K562 (cell line): ENCODE measurements around the gene ASRGL1. TPM values are rescaled to one million over a fixed set of nuclear protein-coding genes. Genes with fewer than 3 reads are reported as not detected.

Experiments used
- ATAC-seq: fragments of 200-7000 bp; cut with Tn5 transposase; 3 replicates; pipeline ENCODE4 v1.9.1; 2020; ENCODE audit warnings: moderate library complexity
- BruUV-seq: library from RNA; stranded (reverse); fragments of 400-500 nt; replicated peaks from 2 replicates; lab custom pipeline; 2021; lab: Mats Ljungman, UMichigan
- CTCF ChIA-PET: fragments of 300-600 bp; formaldehyde crosslinking; extraction: SDS; loops from one replicate; lab custom pipeline; 2021; ENCODE audit warnings: low intra/inter-chr PET ratio; lab: Yijun Ruan, JAX
- POLR2A ChIA-PET: fragments of 300-600, 350-650 bp; sonication (Branson Sonifier 250); formaldehyde crosslinking; extraction: SDS; loops from one replicate; lab custom pipeline; 2021; ENCODE audit warnings: antibody characterized with exemption, inconsistent platforms; lab: Yijun Ruan, JAX
- DNase-seq, 4 experiments: peaks; one replicate each; pipeline versions ENCODE4 v3.0.0 to v3.0.0-alpha.2; 2011 to 2018; ENCODE audit warnings: low spot score in 3 of 4, mixed read lengths in 3 of 4; ENCODE audit errors: extremely low read depth in 1 of 4
- FAIRE-seq: peaks from 2 replicates; lab custom pipeline; 2011; peaks lifted over from hg19 to GRCh38; lab: Jason Lieb, UNC
- H2AFZ ChIP-seq: 2 replicates; pipeline ENCODE4 v1.6.0; 2011; ENCODE audit warnings: low read depth, low read length, control low read depth, inconsistent platforms
- H3K27ac ChIP-seq: fragments of 200-600 bp; 3 replicates; pipeline ENCODE4 v1.8.0; 2011; ENCODE audit warnings: low read depth, mild to moderate bottlenecking, control low read depth, inconsistent platforms, low read length, moderate library complexity, mixed read lengths; ENCODE audit errors: extremely low read depth
- H3K27me3 ChIP-seq, 2 experiments: fragments of 300-600 bp in 1 of 2; 2 replicates in 1 of 2; 3 replicates in 1 of 2; pipeline versions ENCODE4 v1.6.0 to v1.8.0; 2011; ENCODE audit warnings: inconsistent platforms in 2 of 2, low read length in 2 of 2, mild to moderate bottlenecking in 1 of 2, mixed read lengths in 1 of 2, moderate library complexity in 1 of 2; ENCODE audit not compliant: control insufficient read depth in 2 of 2, insufficient read depth in 2 of 2
- H3K36me3 ChIP-seq: fragments of 300-600 bp; 3 replicates; pipeline ENCODE4 v1.8.0; 2011; ENCODE audit warnings: mild to moderate bottlenecking, low read length, inconsistent platforms; ENCODE audit not compliant: control insufficient read depth, insufficient read depth
- H3K4me1 ChIP-seq, 2 experiments: fragments of 200-600 bp in 1 of 2; replicated peaks in 1 of 2; 2 replicates in 1 of 2; 3 replicates in 1 of 2; pipeline versions ENCODE4 v1.5.1 to v1.8.0; 2011; ENCODE audit warnings: inconsistent platforms in 2 of 2, low read length in 2 of 2, mild to moderate bottlenecking in 1 of 2, mixed read lengths in 1 of 2, moderate library complexity in 1 of 2; ENCODE audit not compliant: control insufficient read depth in 2 of 2, insufficient read depth in 2 of 2
- H3K4me2 ChIP-seq: 2 replicates; pipeline ENCODE4 v1.6.1; 2011; ENCODE audit warnings: low read length, control low read depth, inconsistent platforms, mixed read lengths; ENCODE audit not compliant: insufficient read depth
- H3K4me3 ChIP-seq: fragments of 200-600 bp; sonication (generic), shearing (Covaris generic); 2 replicates; pipeline ENCODE4 v1.5.1; 2016; ENCODE audit warnings: control low read depth, inconsistent platforms
- H3K79me2 ChIP-seq: fragments of 200-600 bp; 3 replicates; pipeline ENCODE4 v1.8.0; 2011; ENCODE audit warnings: low read length, inconsistent platforms; ENCODE audit not compliant: control insufficient read depth, insufficient read depth
- H3K9ac ChIP-seq, 2 experiments: 2 replicates each; pipeline versions ENCODE4 v1.6.0 to v1.6.1; 2011; ENCODE audit warnings: low read depth in 2 of 2, low read length in 2 of 2, control low read depth in 1 of 2, inconsistent platforms in 1 of 2, mild to moderate bottlenecking in 1 of 2, mixed read lengths in 1 of 2; ENCODE audit not compliant: insufficient read depth in 1 of 2
- H3K9me1 ChIP-seq: one replicate; pipeline ENCODE4 v1.6.0; 2011; ENCODE audit warnings: inconsistent platforms, mild to moderate bottlenecking, low read length, moderate library complexity; ENCODE audit not compliant: control insufficient read depth, insufficient read depth
- H3K9me3 ChIP-seq: replicated peaks from 2 replicates; pipeline ENCODE4 v1.5.1; 2011; ENCODE audit warnings: low read depth, low read length, inconsistent platforms; ENCODE audit not compliant: control insufficient read depth, insufficient read depth
- H4K20me1 ChIP-seq: replicated peaks from 2 replicates; pipeline ENCODE4 v1.6.1; 2011; ENCODE audit warnings: low read length, inconsistent platforms, mixed read lengths; ENCODE audit not compliant: control insufficient read depth, insufficient read depth
- ARID1B ChIP-seq: fragments of 450-650 bp; IDR thresholded peaks from 2 replicates; pipeline ENCODE4 v1.6.1; 2016; ENCODE audit warnings: antibody characterized with exemption, mild to moderate bottlenecking, inconsistent platforms
- CBFB ChIP-seq: sonication (generic); formaldehyde crosslinking; IDR thresholded peaks from 2 replicates; pipeline ENCODE4 v1.4.0; 2020; ENCODE audit warnings: mild to moderate bottlenecking, missing genetic modification reagents
- HDAC2 ChIP-seq: fragments of 450-650 bp; IDR thresholded peaks from 2 replicates; pipeline ENCODE4 v1.6.1; 2016; ENCODE audit warnings: mild to moderate bottlenecking
- HDAC8 ChIP-seq: fragments of 450-650 bp; IDR thresholded peaks from 2 replicates; pipeline ENCODE4 v1.6.1; 2016; ENCODE audit warnings: mild to moderate bottlenecking, missing genetic modification characterization, moderate library complexity, missing compliant biosample characterization
- NFE2L1 ChIP-seq: fragments of 450-650 bp; IDR thresholded peaks from 2 replicates; pipeline ENCODE4 v1.6.1; 2016; ENCODE audit warnings: missing genetic modification characterization, low read depth, mild to moderate bottlenecking, missing compliant biosample characterization, moderate library complexity, borderline replicate concordance
- TCFL5 ChIP-seq: fragments of 250-450 bp; sonication (Bioruptor Pico); conservative IDR thresholded peaks from 2 replicates; pipeline ENCODE4 v1.6.1; 2021; ENCODE audit warnings: mild to moderate bottlenecking, moderate library complexity, matching md5 sums
- TEAD1 ChIP-seq, 2 experiments: fragments of 450-650 bp in 1 of 2; sonication (generic) in 1 of 2; formaldehyde crosslinking; IDR thresholded peaks; 2 replicates each; pipeline versions ENCODE4 v1.4.0 to v1.8.0; 2020 to 2022; ENCODE audit warnings: mild to moderate bottlenecking in 2 of 2, missing genetic modification reagents in 1 of 2
- ZNF253 ChIP-seq: fragments of 250-450 bp; sonication (Bioruptor Pico); conservative IDR thresholded peaks from 2 replicates; pipeline ENCODE4 v1.6.1; 2021; ENCODE audit warnings: mild to moderate bottlenecking
- WGBS: fragments of 100-300 bp; shearing (Covaris generic); methylation state at CpG from one replicate; pipeline ENCODE4 v1.1.6; 2016; ENCODE audit warnings: low coverage, mixed read lengths; ENCODE audit not compliant: insufficient coverage; ENCODE audit errors: missing lambda C conversion rate; 5-methylcytosine and 5-hydroxymethylcytosine counted together
- in situ Hi-C: fragments of 300-500 bp; cut with MboI; formaldehyde crosslinking; loops from 4 replicates; pipeline ENCODE4 v1.15.0; 2018; ENCODE audit warnings: inconsistent platforms, mixed read lengths
- intact Hi-C: fragments of 100-400 bp; cut with micrococcal nuclease; formaldehyde crosslinking; loops from 2 replicates; pipeline ENCODE4 v1.14.2; 2022
- polyA plus RNA-seq, 8 experiments: library from polyadenylated mRNA; depleted of rRNA in 4 of 8; stranded (reverse) in 5 of 8; unstranded in 3 of 8; fragments of >200 nt; fragmentation: Nextera tagmentation in 2 of 8; fragmentation: Illumina TruSeq in 1 of 8; extraction: Ambion mirVana in 2 of 8; extraction: Trizol in 1 of 8; gene quantifications; 2 replicates each; pipeline versions ENCODE4 v1.2.1 to v1.2.3, GENCODE V29; 2011 to 2014; ENCODE audit warnings: inconsistent platforms in 1 of 8, missing spikeins in 1 of 8
- total RNA-seq, 7 experiments: library from RNA; depleted of rRNA in 6 of 7; stranded (reverse); fragments of >200 nt in 6 of 7; fragmentation: Illumina TruSeq in 2 of 7; extraction: Trizol in 2 of 7; gene quantifications; 2 replicates each; pipeline versions ENCODE4 v1.2.1 to v1.2.3, GENCODE V29; 2011 to 2021; ENCODE audit warnings: low replicate concordance in 1 of 7
- TF ChIP-seq, protein P1 (sequence below): fragments of 250-450 bp; sonication (Bioruptor Pico); IDR thresholded peaks from 2 replicates; pipeline ENCODE4 v1.8.0; 2021; ENCODE audit warnings: moderate library complexity, mild to moderate bottlenecking, inconsistent platforms
- TF ChIP-seq, protein P2 (sequence below): fragments of 250-450 bp; sonication (Bioruptor Pico); IDR thresholded peaks from 2 replicates; pipeline ENCODE4 v1.4.0; 2020; ENCODE audit warnings: borderline replicate concordance

Gene ASRGL1
- total and polyA plus RNA-seq, 9 of the 15 experiments (the other 6 are each of a cell fraction or from before 2014, with no cell fraction given): 3.1 to 23.0 (median 11.2) TPM

DNA sequence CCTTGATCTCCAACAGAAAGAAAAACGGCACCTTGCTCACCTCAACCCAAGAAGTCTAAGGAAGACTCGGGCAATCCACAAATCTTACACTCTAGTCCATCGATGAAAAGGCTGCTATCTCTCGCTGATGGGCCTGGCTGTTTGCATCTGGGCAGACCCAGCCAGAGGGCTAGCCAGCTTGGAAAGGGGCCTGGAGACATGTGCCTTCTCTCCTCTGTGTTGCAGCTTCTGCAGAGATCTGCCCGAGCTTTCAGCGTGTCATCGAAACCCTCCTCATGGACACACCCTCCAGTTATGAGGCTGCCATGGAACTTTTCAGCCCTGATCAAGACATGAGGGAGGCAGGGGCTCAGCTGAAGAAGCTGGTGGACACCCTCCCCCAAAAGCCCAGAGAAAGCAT lies 84.7 kb downstream of the ASRGL1 start (continued):
- TF ChIP-seq, protein P1, sequence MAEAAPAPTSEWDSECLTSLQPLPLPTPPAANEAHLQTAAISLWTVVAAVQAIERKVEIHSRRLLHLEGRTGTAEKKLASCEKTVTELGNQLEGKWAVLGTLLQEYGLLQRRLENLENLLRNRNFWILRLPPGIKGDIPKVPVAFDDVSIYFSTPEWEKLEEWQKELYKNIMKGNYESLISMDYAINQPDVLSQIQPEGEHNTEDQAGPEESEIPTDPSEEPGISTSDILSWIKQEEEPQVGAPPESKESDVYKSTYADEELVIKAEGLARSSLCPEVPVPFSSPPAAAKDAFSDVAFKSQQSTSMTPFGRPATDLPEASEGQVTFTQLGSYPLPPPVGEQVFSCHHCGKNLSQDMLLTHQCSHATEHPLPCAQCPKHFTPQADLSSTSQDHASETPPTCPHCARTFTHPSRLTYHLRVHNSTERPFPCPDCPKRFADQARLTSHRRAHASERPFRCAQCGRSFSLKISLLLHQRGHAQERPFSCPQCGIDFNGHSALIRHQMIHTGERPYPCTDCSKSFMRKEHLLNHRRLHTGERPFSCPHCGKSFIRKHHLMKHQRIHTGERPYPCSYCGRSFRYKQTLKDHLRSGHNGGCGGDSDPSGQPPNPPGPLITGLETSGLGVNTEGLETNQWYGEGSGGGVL (CRISPR knock-in tag): no peak
- TF ChIP-seq CBFB (no peak), ARID1B (no peak), TEAD1 (CRISPR knock-in tag; IDR thresholded peaks at IDR 0.05) (no peak), HDAC2 (no peak)

DNA sequence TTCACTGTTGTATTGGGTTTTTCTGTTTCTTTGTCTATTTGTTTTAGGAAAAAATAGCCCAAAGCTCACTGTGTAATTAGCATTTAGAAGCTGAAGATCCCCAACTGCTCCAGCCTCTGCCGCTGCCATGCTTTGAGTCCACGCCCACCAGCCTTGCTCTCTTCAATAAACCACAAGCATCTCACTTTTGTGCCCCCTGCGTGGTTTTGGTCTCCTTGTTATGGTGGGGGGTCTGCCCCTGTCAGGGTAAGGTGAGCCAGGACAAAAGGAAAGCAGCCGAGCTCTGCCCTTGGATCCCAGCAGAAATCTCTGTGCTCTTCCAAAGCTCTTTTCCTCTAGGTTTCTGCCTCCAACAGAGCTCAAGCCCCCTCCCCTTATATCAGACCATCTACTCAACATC lies 85.8 kb downstream of the ASRGL1 start:
- Histone ChIP-seq H3K79me2 (no peaks in the 10 kb centered on the region), H4K20me1 (no peaks in the 10 kb centered on the region), H3K9me3 (no peaks in the 10 kb centered on the region), H3K27ac (no peak overlapping the region), H3K4me3 (no peak overlapping the region), H3K36me3 (no peaks in the 10 kb centered on the region), H3K27me3 (no peaks in the 10 kb centered on the region), H3K4me1 (peaks cover 31 to 37% of the 10 kb centered on the region in 2 experiments), H2AFZ (0 out of 2 replicates have a peak overlapping the region, but pooled peaks have one; percentile 33), H3K9ac (peak overlapping the region in 1 of 2 experiments; percentile 47; a peak in 1 of 4 replicates), H3K4me2 (no peak overlapping the region), H3K9me1 (no peaks in the 10 kb centered on the region)
- ATAC-seq (no peak), FAIRE-seq (no peak), DNase-seq (no peak)
- intact Hi-C loops (loop anchor here (10.0 kb wide), 1 partner anchor 82 kb away; no protein-coding TSS in a partner anchor), in situ Hi-C loops (loop anchor here (5.0 kb wide), 1 partner anchor 134 kb away; no protein-coding TSS in a partner anchor)
- BruUV-seq: no TSS peak
- ChIA-PET POLR2A (interaction anchor here (1.0 to 2.4 kb wide), 3 partner anchors 22 to 120 kb away, joined by 3 to 12 read pairs (median 3); no protein-coding TSS in a partner anchor), CTCF (no interaction called here)
- 66% methylated on average over 4 of the region's 4 CpGs for WGBS
- TF ChIP-seq TCFL5 (CRISPR knock-in tag) (no peak), NFE2L1 (tag) (no peak), HDAC8 (tag) (no peak), ZNF253 (CRISPR knock-in tag) (no peak)
- TF ChIP-seq, protein P2, sequence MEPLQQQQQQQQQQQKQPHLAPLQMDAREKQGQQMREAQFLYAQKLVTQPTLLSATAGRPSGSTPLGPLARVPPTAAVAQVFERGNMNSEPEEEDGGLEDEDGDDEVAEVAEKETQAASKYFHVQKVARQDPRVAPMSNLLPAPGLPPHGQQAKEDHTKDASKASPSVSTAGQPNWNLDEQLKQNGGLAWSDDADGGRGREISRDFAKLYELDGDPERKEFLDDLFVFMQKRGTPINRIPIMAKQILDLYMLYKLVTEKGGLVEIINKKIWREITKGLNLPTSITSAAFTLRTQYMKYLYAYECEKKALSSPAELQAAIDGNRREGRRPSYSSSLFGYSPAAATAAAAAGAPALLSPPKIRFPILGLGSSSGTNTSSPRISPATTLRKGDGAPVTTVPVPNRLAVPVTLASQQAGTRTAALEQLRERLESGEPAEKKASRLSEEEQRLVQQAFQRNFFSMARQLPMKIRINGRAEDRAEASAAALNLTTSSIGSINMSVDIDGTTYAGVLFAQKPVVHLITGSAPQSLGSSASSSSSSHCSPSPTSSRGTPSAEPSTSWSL (CRISPR knock-in tag): no peak
